Measurements from ENCODE around the gene CCDC88C. TPM values are rescaled to one million over a fixed set of nuclear protein-coding genes. Genes with fewer than 3 reads are reported as not detected.

The CCDC88C gene
- total RNA-seq, 2 donors from 2014 or later = 32.5 to 54.4 TPM

GRCh38 chr14:91256661-91257060, 161.0 kb downstream of the CCDC88C start:
- H3K27ac ChIP-seq = no peak overlapping the region
- 43% methylated on average over 1 of the region's 1 CpG for WGBS
- no peaks in the 10 kb centered on the region for H3K36me3 ChIP-seq
- TF ChIP-seq POLR2A (IDR thresholded peaks at IDR 0.05) (no peak), POLR2AphosphoS5 (IDR thresholded peaks at IDR 0.05) (no peak), CTCF (IDR thresholded peaks at IDR 0.05) (no peak)
- no peak overlapping the region for H3K4me3 ChIP-seq
- H3K4me1 ChIP-seq (replicated peaks) = no peaks in the 10 kb centered on the region
- no peaks in the 10 kb centered on the region for H3K27me3 ChIP-seq (replicated peaks; ENCODE audit: insufficient read depth)
- no peak for DNase-seq (ENCODE audit: low spot score)
- no peaks in the 10 kb centered on the region for H3K9me3 ChIP-seq
- intact Hi-C loops (cut with DNase I) = no loop called here

GRCh38 chr14:91255026-91255695, 162.5 kb downstream of the CCDC88C start:
- Histone ChIP-seq H3K4me3 (no peak overlapping the region), H3K27ac (no peak overlapping the region), H3K4me1 (replicated peaks) (no peaks in the 10 kb centered on the region), H3K36me3 (no peaks in the 10 kb centered on the region), H3K9me3 (no peaks in the 10 kb centered on the region), H3K27me3 (replicated peaks; ENCODE audit: insufficient read depth) (no peaks in the 10 kb centered on the region)
- TF ChIP-seq CTCF (IDR thresholded peaks at IDR 0.05) = no peak
- TF ChIP-seq POLR2A (IDR thresholded peaks at IDR 0.05) = no peak
- TF ChIP-seq POLR2AphosphoS5 (IDR thresholded peaks at IDR 0.05) = no peak
- whole genome bisulfite sequencing = 81% methylated on average over 9 of the region's 9 CpGs
- DNase-seq (ENCODE audit: low spot score) = no peak
- intact Hi-C loops (cut with DNase I) = no loop called here

- intact Hi-C loops (cut with DNase I) = no loop called here
- Histone ChIP-seq H3K9me3 (no peaks in the 10 kb centered on the region), H3K4me1 (replicated peaks) (no peaks in the 10 kb centered on the region), H3K36me3 (no peaks in the 10 kb centered on the region), H3K4me3 (no peak overlapping the region), H3K27me3 (replicated peaks; ENCODE audit: insufficient read depth) (no peaks in the 10 kb centered on the region), H3K27ac (no peak overlapping the region)
- TF ChIP-seq CTCF (IDR thresholded peaks at IDR 0.05) (no peak), POLR2AphosphoS5 (IDR thresholded peaks at IDR 0.05) (no peak), POLR2A (IDR thresholded peaks at IDR 0.05) (no peak)
- DNase-seq (ENCODE audit: low spot score) = no peak
- WGBS = 93% methylated on average over 3 of the region's 3 CpGs
Observed at GRCh38 chr14:91254461-91254860, 163.2 kb downstream of the CCDC88C start.

- no peaks in the 10 kb centered on the region for H3K27me3 ChIP-seq (replicated peaks; ENCODE audit: insufficient read depth)
- H3K9me3 ChIP-seq = no peaks in the 10 kb centered on the region
- no peaks in the 10 kb centered on the region for H3K36me3 ChIP-seq
- WGBS = 76% methylated on average over 12 of the region's 20 CpGs
- H3K4me3 ChIP-seq = peak overlapping the region; percentile 50
- no peaks in the 10 kb centered on the region for H3K4me1 ChIP-seq (replicated peaks)
- intact Hi-C loops (cut with DNase I) = no loop called here
- no peak for DNase-seq (ENCODE audit: low spot score)
- no peak for TF ChIP-seq POLR2A (IDR thresholded peaks at IDR 0.05)
- no peak for TF ChIP-seq CTCF (IDR thresholded peaks at IDR 0.05)
- TF ChIP-seq POLR2AphosphoS5 (IDR thresholded peaks at IDR 0.05) = no peak
- H3K27ac ChIP-seq = peak overlapping the region; percentile 51 to 63
Observed at GRCh38 chr14:91253795-91254323, 163.8 kb downstream of the CCDC88C start.

Measured in prostate gland (tissue), 2 donors.